Myocyte (in vitro differentiated cells): Measurements from ENCODE around the gene PALMD. TPM values are rescaled to one million over a fixed set of nuclear protein-coding genes. Genes with fewer than 3 reads are reported as not detected.
A peak's percentile ranks its signal among the peaks of the same experiment; 100 is the strongest.

Source experiments
- DNase-seq: peaks from one replicate; pipeline ENCODE4 v3.0.0-alpha.2; 2012; ENCODE audit warnings: low read depth
- total RNA-seq: library from RNA; depleted of rRNA; stranded (reverse); fragments of >200 nt; gene quantifications from 2 replicates; pipeline ENCODE4 v1.2.3, GENCODE V29; 2014

PALMD gene
- total RNA-seq, 1 donor from 2014 or later = 140 TPM

GRCh38 chr1:99657213-99658030 lies 11.5 kb downstream of the PALMD start:
- no peak for DNase-seq

- DNase-seq = no peak
These were observed 12.0 kb downstream of the PALMD start for GRCh38 chr1:99658031-99658290.

GRCh38 chr1:99659755-99660210 lies 13.9 kb downstream of the PALMD start:
- peak; percentile 78 for DNase-seq

- no peak for DNase-seq
These were observed 14.6 kb downstream of the PALMD start for GRCh38 chr1:99660496-99660895.

GRCh38 chr1:99661780-99662179 lies 15.9 kb downstream of the PALMD start:
- no peak for DNase-seq

- no peak for DNase-seq
These were observed 16.7 kb downstream of the PALMD start for GRCh38 chr1:99662539-99663080.

GRCh38 chr1:99663501-99663900 lies 17.6 kb downstream of the PALMD start:
- no peak for DNase-seq

- DNase-seq = no peak
These were observed 19.3 kb downstream of the PALMD start for GRCh38 chr1:99665212-99665611.

GRCh38 chr1:99669376-99669775 lies 23.5 kb downstream of the PALMD start:
- DNase-seq = no peak

GRCh38 chr1:99669821-99670220 lies 23.9 kb downstream of the PALMD start:
- no peak for DNase-seq

GRCh38 chr1:99670583-99670982 lies 24.7 kb downstream of the PALMD start:
- no peak for DNase-seq

- no peak for DNase-seq
These were observed 26.1 kb downstream of the PALMD start for GRCh38 chr1:99672038-99672437.

GRCh38 chr1:99672530-99673213 lies 26.8 kb downstream of the PALMD start:
- peak; percentile 84 for DNase-seq

GRCh38 chr1:99673315-99673714 lies 27.4 kb downstream of the PALMD start:
- no peak for DNase-seq

GRCh38 chr1:99674115-99675064 lies 28.5 kb downstream of the PALMD start:
- DNase-seq = no peak

- peak; percentile 88 for DNase-seq
These were observed 29.4 kb downstream of the PALMD start for GRCh38 chr1:99675292-99675691.

- DNase-seq = no peak
These were observed 30.1 kb downstream of the PALMD start for GRCh38 chr1:99675994-99676393.

- DNase-seq = no peak
These were observed 31.0 kb downstream of the PALMD start for GRCh38 chr1:99676876-99677275.

- DNase-seq = no peak
These were observed 31.5 kb downstream of the PALMD start for GRCh38 chr1:99677416-99677815.

- peak; percentile 52 for DNase-seq
These were observed 34.4 kb downstream of the PALMD start for GRCh38 chr1:99680270-99680669.

- DNase-seq = peak; percentile 85
These were observed 35.7 kb downstream of the PALMD start for GRCh38 chr1:99681583-99681982.
